T-helper 2 cell (primary cell): ENCODE measurements around the gene LAPTM5.

ENCODE experiments used
- DNase-seq, 5 experiments: peaks; one replicate each; pipeline versions ENCODE4 v3.0.0 to v3.0.0-alpha.2; 2012 to 2022

The LAPTM5 gene

GRCh38 chr1:30787266-30787665 is 29.7 kb upstream of the LAPTM5 start:
- DNase-seq, result no peak

- no peak for DNase-seq
Observed at GRCh38 chr1:30786264-30786991, 28.9 kb upstream of the LAPTM5 start.

GRCh38 chr1:30785714-30786113 is 28.1 kb upstream of the LAPTM5 start:
- DNase-seq, result no peak

GRCh38 chr1:30785181-30785580 is 27.6 kb upstream of the LAPTM5 start:
- no peak for DNase-seq

- DNase-seq, result no peak
Observed at GRCh38 chr1:30783256-30783915, 25.8 kb upstream of the LAPTM5 start.

- peak; percentile 48 to 64 (median 57) for DNase-seq
Observed at GRCh38 chr1:30782361-30783255, 25.0 kb upstream of the LAPTM5 start.

GRCh38 chr1:30781906-30782305 is 24.3 kb upstream of the LAPTM5 start:
- no peak for DNase-seq

GRCh38 chr1:30780409-30780808 is 22.8 kb upstream of the LAPTM5 start:
- DNase-seq, result no peak

GRCh38 chr1:30779294-30780071 is 21.9 kb upstream of the LAPTM5 start:
- peak; percentile 78 to 90 (median 83) for DNase-seq

- DNase-seq, result no peak
Observed at GRCh38 chr1:30778979-30779293, 21.4 kb upstream of the LAPTM5 start.

- DNase-seq, result no peak
Observed at GRCh38 chr1:30778154-30778978, 20.8 kb upstream of the LAPTM5 start.

- no peak for DNase-seq
Observed at GRCh38 chr1:30777904-30778153, 20.3 kb upstream of the LAPTM5 start.

GRCh38 chr1:30777060-30777903 is 19.7 kb upstream of the LAPTM5 start:
- no peak for DNase-seq

GRCh38 chr1:30776097-30777059 is 18.8 kb upstream of the LAPTM5 start:
- no peak for DNase-seq

- DNase-seq, result no peak
Observed at GRCh38 chr1:30775433-30775975, 17.9 kb upstream of the LAPTM5 start.

GRCh38 chr1:30774550-30775432 is 17.2 kb upstream of the LAPTM5 start:
- DNase-seq, result no peak

GRCh38 chr1:30773722-30774358 is 16.3 kb upstream of the LAPTM5 start:
- DNase-seq, result no peak

GRCh38 chr1:30771005-30771404 is 13.4 kb upstream of the LAPTM5 start:
- no peak for DNase-seq
